ENCODE measurements around the gene RAB37.

DNA sequence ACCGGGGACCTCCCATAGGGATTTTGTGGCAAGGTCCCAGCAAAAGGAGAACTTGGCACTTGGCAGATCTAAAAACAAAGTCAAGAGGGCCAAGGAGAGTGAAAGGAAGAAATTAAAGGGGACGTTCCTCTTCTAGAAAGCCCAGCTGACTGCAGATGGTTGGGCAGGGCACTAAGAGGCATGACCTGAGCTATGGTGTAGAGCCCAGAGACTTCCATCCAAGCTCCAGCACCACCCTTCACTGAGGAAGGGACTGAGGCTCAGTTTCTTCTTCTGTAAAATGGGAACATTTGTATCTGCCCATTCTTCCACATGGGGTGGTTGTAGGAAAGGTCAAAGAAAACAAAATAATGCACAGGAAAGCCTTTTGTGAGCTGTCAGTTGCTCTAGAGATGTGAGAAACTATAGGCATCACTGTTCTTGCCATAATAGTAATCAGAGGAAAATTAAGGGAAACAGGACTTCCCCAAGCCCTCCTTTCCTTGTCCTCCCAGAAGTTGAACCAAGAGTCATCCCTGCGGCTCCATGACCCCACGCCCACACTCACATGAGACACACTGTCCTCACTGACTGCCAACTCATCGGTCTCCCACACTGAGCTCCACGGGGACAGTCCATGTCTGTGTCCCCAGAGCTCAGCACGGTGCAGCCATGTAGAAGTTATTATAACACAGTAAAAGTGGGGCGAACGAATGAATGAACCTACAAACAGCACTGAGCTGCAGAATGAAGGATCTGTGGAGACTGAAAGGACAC, 34.8 kb upstream of the RAB37 start:
- TF ChIP-seq POLR2A (IDR thresholded peaks at IDR 0.05; ENCODE audit: low read length) (no peak), GATA1 (IDR thresholded peaks at IDR 0.05; ENCODE audit: low read depth, low read length) (no peak)

All from erythroblast (primary cell).